GM20000 (cell line): Measurements from ENCODE around the gene CAST.

Source experiments
- DNase-seq: peaks from one replicate; pipeline ENCODE4 v3.0.0; 2012; ENCODE audit warnings: low spot score
- CTCF ChIP-seq: IDR thresholded peaks from 2 replicates; pipeline ENCODE4 v1.5.1; 2012; ENCODE audit warnings: mild to moderate bottlenecking, control low read depth; ENCODE audit errors: extremely low read depth, missing control alignments

The CAST gene

GRCh38 chr5:96720408-96720807 is 58.2 kb downstream of the CAST start:
- no peak for DNase-seq
- TF ChIP-seq CTCF = no peak

GRCh38 chr5:96721351-96721977 is 59.3 kb downstream of the CAST start:
- no peak for TF ChIP-seq CTCF
- DNase-seq = no peak

- no peak for TF ChIP-seq CTCF
- no peak for DNase-seq
Observed at GRCh38 chr5:96725257-96725656, 63.1 kb downstream of the CAST start.

GRCh38 chr5:96726802-96727201 is 64.6 kb downstream of the CAST start:
- DNase-seq = no peak
- TF ChIP-seq CTCF = no peak

GRCh38 chr5:96729156-96729555 is 67.0 kb downstream of the CAST start:
- DNase-seq = no peak

GRCh38 chr5:96730586-96730985 is 68.4 kb downstream of the CAST start:
- no peak for DNase-seq
- TF ChIP-seq CTCF = no peak

More at GRCh38 chr5:96729156-96729555, 67.0 kb downstream of the CAST start:
- no peak for TF ChIP-seq CTCF

- no peak for DNase-seq
Observed at GRCh38 chr5:96733771-96734500, 71.8 kb downstream of the CAST start.

More at GRCh38 chr5:96733771-96734500, 71.8 kb downstream of the CAST start:
- no peak for TF ChIP-seq CTCF
